K562 (cell line): ENCODE data around the gene PHF14. TPM values are rescaled to one million over a fixed set of nuclear protein-coding genes. Genes with fewer than 3 reads are reported as not detected.

ENCODE experiments used
- BACH1 ChIP-seq: fragments of 200-800 bp; sonication (Bioruptor generic); IDR thresholded peaks from 2 replicates; pipeline ENCODE4 v1.6.1; 2016; ENCODE audit warnings: missing genetic modification characterization, missing compliant biosample characterization
- BCOR ChIP-seq: fragments of 450-650 bp; IDR thresholded peaks from 2 replicates; pipeline ENCODE4 v1.6.1; 2016
- CEBPG ChIP-seq, 3 experiments: fragments of 200-800 bp in 1 of 3; sonication (Bioruptor generic) in 1 of 3; sonication (generic) in 1 of 3; formaldehyde crosslinking in 1 of 3; IDR thresholded peaks in 2 of 3; conservative IDR thresholded peaks in 1 of 3; 2 replicates each; pipeline versions ENCODE4 v1.6.1 to v1.8.0; 2016 to 2022; ENCODE audit warnings: missing compliant biosample characterization in 2 of 3, missing genetic modification characterization in 2 of 3, mild to moderate bottlenecking in 1 of 3, missing genetic modification reagents in 1 of 3
- EGR1 ChIP-seq: fragments of 450-650 bp; conservative IDR thresholded peaks from 2 replicates; pipeline ENCODE4 v1.6.1; 2017; ENCODE audit warnings: mild to moderate bottlenecking
- FOSL1 ChIP-seq: fragments of 200-800 bp; sonication (Bioruptor generic); conservative IDR thresholded peaks from 2 replicates; pipeline ENCODE4 v1.6.1; 2016; ENCODE audit warnings: missing genetic modification characterization, missing compliant biosample characterization
- GABPB2 ChIP-seq: fragments of 250-450 bp; sonication (Bioruptor Pico); conservative IDR thresholded peaks from 2 replicates; pipeline ENCODE4 v1.5.1; 2021; ENCODE audit warnings: mild to moderate bottlenecking
- JUND ChIP-seq, 2 experiments: IDR thresholded peaks; 2 replicates in 1 of 2; 3 replicates in 1 of 2; pipeline ENCODE4 v1.6.1; 2011; ENCODE audit warnings: borderline replicate concordance in 2 of 2, low read depth in 2 of 2, low read length in 2 of 2, improper control_type of control experiment in 1 of 2, missing biosample characterization in 1 of 2, missing genetic modification characterization in 1 of 2, missing genetic modification reagents in 1 of 2
- MXI1 ChIP-seq: IDR thresholded peaks from 2 replicates; pipeline ENCODE4 v1.6.1; 2011; ENCODE audit warnings: low read depth, mild to moderate bottlenecking, improper control_type of control experiment, low read length
- OTX1 ChIP-seq: fragments of 450-650 bp; formaldehyde crosslinking; IDR thresholded peaks from 2 replicates; pipeline ENCODE4 v1.4.0; 2022; ENCODE audit warnings: mild to moderate bottlenecking
- RBM39 ChIP-seq: fragments of 200-400 bp; formaldehyde crosslinking; optimal IDR thresholded peaks from 2 replicates; pipeline ENCODE3; 2018; ENCODE audit warnings: low read depth, low read length
- SETDB1 ChIP-seq: IDR thresholded peaks from one replicate; pipeline ENCODE4 v1.6.1; 2012; ENCODE audit warnings: low read length, control low read depth, inconsistent platforms
- SMARCE1 ChIP-seq: fragments of 450-650 bp; IDR thresholded peaks from 2 replicates; pipeline ENCODE4 v1.7.1; 2016; ENCODE audit warnings: mild to moderate bottlenecking
- TFAM ChIP-seq: fragments of 250-450 bp; sonication (Bioruptor Pico); conservative IDR thresholded peaks from 2 replicates; pipeline ENCODE4 v1.5.0; 2021; ENCODE audit warnings: mild to moderate bottlenecking, moderate library complexity
- VEZF1 ChIP-seq: fragments of 200-800 bp; sonication (Bioruptor generic); IDR thresholded peaks from 2 replicates; pipeline ENCODE4 v1.6.1; 2017; ENCODE audit warnings: missing genetic modification characterization, missing compliant biosample characterization
- ZNF512 ChIP-seq: IDR thresholded peaks from 2 replicates; pipeline ENCODE4 v1.6.1; 2016; ENCODE audit warnings: missing genetic modification characterization, missing compliant biosample characterization
- ZNF699 ChIP-seq: fragments of 250-450 bp; sonication (Bioruptor Pico); IDR thresholded peaks from 2 replicates; pipeline ENCODE4 v1.8.0; 2021; ENCODE audit warnings: mild to moderate bottlenecking, moderate library complexity; ENCODE audit not compliant: insufficient replicate concordance
- polyA plus RNA-seq, 8 experiments: library from polyadenylated mRNA; depleted of rRNA in 4 of 8; stranded (reverse) in 5 of 8; unstranded in 3 of 8; fragments of >200 nt; fragmentation: Nextera tagmentation in 2 of 8; fragmentation: Illumina TruSeq in 1 of 8; extraction: Ambion mirVana in 2 of 8; extraction: Trizol in 1 of 8; gene quantifications; 2 replicates each; pipeline versions ENCODE4 v1.2.1 to v1.2.3, GENCODE V29; 2011 to 2014; ENCODE audit warnings: inconsistent platforms in 1 of 8, missing spikeins in 1 of 8
- total RNA-seq, 7 experiments: library from RNA; depleted of rRNA in 6 of 7; stranded (reverse); fragments of >200 nt in 6 of 7; fragmentation: Illumina TruSeq in 2 of 7; extraction: Trizol in 2 of 7; gene quantifications; 2 replicates each; pipeline versions ENCODE4 v1.2.1 to v1.2.3, GENCODE V29; 2011 to 2021; ENCODE audit warnings: low replicate concordance in 1 of 7
- TF ChIP-seq, protein P1 (sequence below): fragments of 450-650 bp; formaldehyde crosslinking; IDR thresholded peaks from 2 replicates; pipeline ENCODE4 v1.4.0; 2022; ENCODE audit warnings: mild to moderate bottlenecking, moderate library complexity
- TF ChIP-seq, protein P2 (sequence below): IDR thresholded peaks from 2 replicates; pipeline ENCODE4 v1.6.1; 2011; ENCODE audit warnings: borderline replicate concordance, low read depth, mild to moderate bottlenecking, moderate library complexity, low read length; ENCODE audit not compliant: insufficient read depth, poor library complexity, severe bottlenecking
- TF ChIP-seq, protein P3 (sequence below): fragments of 450-650 bp; formaldehyde crosslinking; IDR thresholded peaks from 2 replicates; pipeline ENCODE4 v1.4.0; 2022; ENCODE audit warnings: missing genetic modification characterization

The PHF14 gene
- total and polyA plus RNA-seq, 9 of the 15 experiments (the other 6 are each of a cell fraction or from before 2014, with no cell fraction given): 27.5 to 67.6 (median 41.4) TPM

- TF ChIP-seq VEZF1 (peak; percentile 76), OTX1 (CRISPR knock-in tag) (no peak), FOSL1 (tag) (peak; percentile 60), MXI1 (no peak), GABPB2 (CRISPR knock-in tag) (no peak), SETDB1 (no peak), CEBPG (CRISPR knock-in tag; IDR thresholded peaks at IDR 0.05) (no peak), CEBPG (tag; conservative IDR thresholded peaks at IDR 0.05 in 1 of 2, IDR thresholded peaks at IDR 0.05 in 1 of 2) (no peak), SMARCE1 (0 out of 2 replicates have a peak, but pooled peaks have one; percentile 29), JUND (IDR thresholded peaks at IDR 0.05; ENCODE audit: borderline replicate concordance, low read depth, low read length) (peak; percentile 50), JUND (tag; IDR thresholded peaks at IDR 0.05; ENCODE audit: borderline replicate concordance, low read depth, low read length) (no peak; the same call in 1 of the 3 replicates), ZNF512 (tag) (no peak), TFAM (no peak), EGR1 (peak; percentile 99), ZNF699 (CRISPR knock-in tag) (no peak), BACH1 (peak; percentile 73; the same call in 1 of the 2 replicates), BCOR (peak; percentile 50; the same call in 1 of the 2 replicates), RBM39 (no peak)
- TF ChIP-seq, protein P1, sequence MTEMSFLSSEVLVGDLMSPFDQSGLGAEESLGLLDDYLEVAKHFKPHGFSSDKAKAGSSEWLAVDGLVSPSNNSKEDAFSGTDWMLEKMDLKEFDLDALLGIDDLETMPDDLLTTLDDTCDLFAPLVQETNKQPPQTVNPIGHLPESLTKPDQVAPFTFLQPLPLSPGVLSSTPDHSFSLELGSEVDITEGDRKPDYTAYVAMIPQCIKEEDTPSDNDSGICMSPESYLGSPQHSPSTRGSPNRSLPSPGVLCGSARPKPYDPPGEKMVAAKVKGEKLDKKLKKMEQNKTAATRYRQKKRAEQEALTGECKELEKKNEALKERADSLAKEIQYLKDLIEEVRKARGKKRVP (CRISPR knock-in tag): no peak
- TF ChIP-seq, protein P2, sequence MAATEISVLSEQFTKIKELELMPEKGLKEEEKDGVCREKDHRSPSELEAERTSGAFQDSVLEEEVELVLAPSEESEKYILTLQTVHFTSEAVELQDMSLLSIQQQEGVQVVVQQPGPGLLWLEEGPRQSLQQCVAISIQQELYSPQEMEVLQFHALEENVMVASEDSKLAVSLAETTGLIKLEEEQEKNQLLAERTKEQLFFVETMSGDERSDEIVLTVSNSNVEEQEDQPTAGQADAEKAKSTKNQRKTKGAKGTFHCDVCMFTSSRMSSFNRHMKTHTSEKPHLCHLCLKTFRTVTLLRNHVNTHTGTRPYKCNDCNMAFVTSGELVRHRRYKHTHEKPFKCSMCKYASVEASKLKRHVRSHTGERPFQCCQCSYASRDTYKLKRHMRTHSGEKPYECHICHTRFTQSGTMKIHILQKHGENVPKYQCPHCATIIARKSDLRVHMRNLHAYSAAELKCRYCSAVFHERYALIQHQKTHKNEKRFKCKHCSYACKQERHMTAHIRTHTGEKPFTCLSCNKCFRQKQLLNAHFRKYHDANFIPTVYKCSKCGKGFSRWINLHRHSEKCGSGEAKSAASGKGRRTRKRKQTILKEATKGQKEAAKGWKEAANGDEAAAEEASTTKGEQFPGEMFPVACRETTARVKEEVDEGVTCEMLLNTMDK: no peak
- TF ChIP-seq, protein P3, sequence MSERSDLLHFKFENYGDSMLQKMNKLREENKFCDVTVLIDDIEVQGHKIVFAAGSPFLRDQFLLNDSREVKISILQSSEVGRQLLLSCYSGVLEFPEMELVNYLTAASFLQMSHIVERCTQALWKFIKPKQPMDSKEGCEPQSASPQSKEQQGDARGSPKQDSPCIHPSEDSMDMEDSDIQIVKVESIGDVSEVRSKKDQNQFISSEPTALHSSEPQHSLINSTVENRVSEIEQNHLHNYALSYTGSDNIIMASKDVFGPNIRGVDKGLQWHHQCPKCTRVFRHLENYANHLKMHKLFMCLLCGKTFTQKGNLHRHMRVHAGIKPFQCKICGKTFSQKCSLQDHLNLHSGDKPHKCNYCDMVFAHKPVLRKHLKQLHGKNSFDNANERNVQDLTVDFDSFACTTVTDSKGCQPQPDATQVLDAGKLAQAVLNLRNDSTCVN (CRISPR knock-in tag): peak; percentile 75; the same call in 1 of the 2 replicates
Measured at GRCh38 chr7:10939911-10940703, 33.6 kb upstream of the PHF14 start (continued).
